Measurements from ENCODE around the gene SLC5A6. TPM values are rescaled to one million over a fixed set of nuclear protein-coding genes. Genes with fewer than 3 reads are reported as not detected.

Gene SLC5A6
- polyA plus RNA-seq, 1 donor (not counting 4 experiments of a cell fraction or from before 2014, with no cell fraction given) = 60.4 TPM

GRCh38 chr2:27255660-27256059 lies 43.6 kb upstream of the SLC5A6 start:
- H3K4me1 ChIP-seq (ENCODE audit: control insufficient read depth, extremely low read depth, insufficient read depth, low read length) = peaks cover 2% of the 10 kb centered on the region
- H3K27ac ChIP-seq (ENCODE audit: control insufficient read depth, insufficient read depth, low read length) = no peak overlapping the region
- no peak overlapping the region for H3K4me3 ChIP-seq (ENCODE audit: control insufficient read depth in 2 of 3, extremely low read depth in 1 of 3, insufficient read depth in 2 of 3, low read depth in 1 of 3, low read length in 3 of 3)
- H3K9me1 ChIP-seq (ENCODE audit: control insufficient read depth, extremely low read depth, insufficient read depth, low read length) = no peaks in the 10 kb centered on the region
- no peak overlapping the region for H3K9ac ChIP-seq (ENCODE audit: control insufficient read depth, extremely low read depth, insufficient read depth, low read length)
- no peak for TF ChIP-seq EZH2 (IDR thresholded peaks at IDR 0.05; ENCODE audit: low read length)
- no peak for TF ChIP-seq CTCF (optimal IDR thresholded peaks at IDR 0.05 in 1 of 3, IDR thresholded peaks at IDR 0.05 in 1 of 3, conservative IDR thresholded peaks at IDR 0.05 in 1 of 3; ENCODE audit: extremely low read depth in 1 of 3, insufficient read depth in 2 of 3, low read length in 3 of 3)
- peaks cover 45% of the 10 kb centered on the region for H3K27me3 ChIP-seq (ENCODE audit: control insufficient read depth, extremely low read depth, insufficient read depth, low read length)
- DNase-seq (ENCODE audit: low read depth, low spot score) = no peak
- H3K4me2 ChIP-seq (ENCODE audit: control insufficient read depth, extremely low read depth, insufficient read depth, low read depth, low read length) = no peak overlapping the region
- no peaks in the 10 kb centered on the region for H3K36me3 ChIP-seq (ENCODE audit: control insufficient read depth in 2 of 2, extremely low read depth in 1 of 2, insufficient read depth in 2 of 2, low read length in 2 of 2)
- no peaks in the 10 kb centered on the region for H3K9me3 ChIP-seq (ENCODE audit: control insufficient read depth, low read depth, low read length)
- no peaks in the 10 kb centered on the region for H4K20me1 ChIP-seq (ENCODE audit: control insufficient read depth, extremely low read depth, insufficient read depth, low read length)
- no peak for FAIRE-seq
- dilution Hi-C loops (cut with MboI; ENCODE audit: extremely low pct_ligation_motif_present, low sequenced_read_pairs) = no loop called here
- H3K79me2 ChIP-seq (ENCODE audit: control insufficient read depth, insufficient read depth, low read length) = no peaks in the 10 kb centered on the region
- H2AFZ ChIP-seq (ENCODE audit: control insufficient read depth, low read length) = no peak overlapping the region

- Histone ChIP-seq H3K4me3 (ENCODE audit: control insufficient read depth in 2 of 3, extremely low read depth in 1 of 3, insufficient read depth in 2 of 3, low read depth in 1 of 3, low read length in 3 of 3) (no peak overlapping the region), H3K27me3 (ENCODE audit: control insufficient read depth, extremely low read depth, insufficient read depth, low read length) (peaks cover 44% of the 10 kb centered on the region), H4K20me1 (ENCODE audit: control insufficient read depth, extremely low read depth, insufficient read depth, low read length) (no peaks in the 10 kb centered on the region), H3K4me2 (ENCODE audit: control insufficient read depth, extremely low read depth, insufficient read depth, low read depth, low read length) (no peak overlapping the region), H3K9ac (ENCODE audit: control insufficient read depth, extremely low read depth, insufficient read depth, low read length) (no peak overlapping the region), H3K4me1 (ENCODE audit: control insufficient read depth, extremely low read depth, insufficient read depth, low read length) (peaks cover 2% of the 10 kb centered on the region), H3K9me3 (ENCODE audit: control insufficient read depth, low read depth, low read length) (no peaks in the 10 kb centered on the region), H3K36me3 (ENCODE audit: control insufficient read depth in 2 of 2, extremely low read depth in 1 of 2, insufficient read depth in 2 of 2, low read length in 2 of 2) (no peaks in the 10 kb centered on the region), H3K27ac (ENCODE audit: control insufficient read depth, insufficient read depth, low read length) (no peak overlapping the region), H2AFZ (ENCODE audit: control insufficient read depth, low read length) (no peak overlapping the region), H3K79me2 (ENCODE audit: control insufficient read depth, insufficient read depth, low read length) (no peaks in the 10 kb centered on the region), H3K9me1 (ENCODE audit: control insufficient read depth, extremely low read depth, insufficient read depth, low read length) (no peaks in the 10 kb centered on the region)
- DNase-seq (ENCODE audit: low read depth, low spot score) = no peak
- dilution Hi-C loops (cut with MboI; ENCODE audit: extremely low pct_ligation_motif_present, low sequenced_read_pairs) = no loop called here
- TF ChIP-seq CTCF (optimal IDR thresholded peaks at IDR 0.05 in 1 of 3, IDR thresholded peaks at IDR 0.05 in 1 of 3, conservative IDR thresholded peaks at IDR 0.05 in 1 of 3; ENCODE audit: extremely low read depth in 1 of 3, insufficient read depth in 2 of 3, low read length in 3 of 3) = no peak
- TF ChIP-seq EZH2 (IDR thresholded peaks at IDR 0.05; ENCODE audit: low read length) = no peak
- FAIRE-seq = no peak
Measured at GRCh38 chr2:27255187-27255586, 43.1 kb upstream of the SLC5A6 start.

Data from keratinocyte (primary cell).